Coronary artery (tissue), 2 donors: ENCODE measurements around the gene QSER1.
"Not testable (repeated sequence)": the region's sequence is repeated elsewhere in the genome, so short reads cannot be mapped to it uniquely, and the experiment has no call there.

ENCODE experiments used
- DNase-seq: peaks from one replicate; pipeline ENCODE4 v3.0.0-alpha.2; 2017; ENCODE audit warnings: low spot score
- H3K27ac ChIP-seq, 2 donors: fragments of 200-600 bp; sonication (generic); one replicate each; pipeline ENCODE4 v1.5.1; 2016 to 2019
- H3K4me3 ChIP-seq: fragments of 200-600 bp; sonication (generic); 2 replicates; pipeline ENCODE4 v1.5.1; 2016; ENCODE audit warnings: mild to moderate bottlenecking, moderate library complexity
- CTCF ChIP-seq: fragments of 200-600 bp; sonication (generic); IDR thresholded peaks from one replicate; pipeline ENCODE4 v1.5.1; 2019; ENCODE audit warnings: antibody characterized with exemption

QSER1 gene

GRCh38 chr11:32883421-32883820, 9.2 kb upstream of the QSER1 start:
- DNase-seq, result no peak
- Histone ChIP-seq H3K4me3 (no peak overlapping the region), H3K27ac (no peak overlapping the region)
- TF ChIP-seq CTCF, result no peak

- Histone ChIP-seq H3K4me3 (no peak overlapping the region), H3K27ac (no peak overlapping the region)
- no peak for DNase-seq
- TF ChIP-seq CTCF, result no peak
These were observed 8.6 kb upstream of the QSER1 start for GRCh38 chr11:32884023-32884422.

GRCh38 chr11:32884770-32885384, 7.7 kb upstream of the QSER1 start:
- no peak overlapping the region for H3K27ac ChIP-seq
- H3K4me3 ChIP-seq, result no peak overlapping the region
- TF ChIP-seq CTCF, result no peak
- DNase-seq, result no peak

- TF ChIP-seq CTCF, result no peak
- Histone ChIP-seq H3K4me3 (no peak overlapping the region), H3K27ac (no peak overlapping the region)
- no peak for DNase-seq
These were observed 7.1 kb upstream of the QSER1 start for GRCh38 chr11:32885556-32885955.

GRCh38 chr11:32886180-32886579, 6.4 kb upstream of the QSER1 start:
- no peak for TF ChIP-seq CTCF
- DNase-seq, result no peak
- Histone ChIP-seq H3K4me3 (no peak overlapping the region), H3K27ac (no peak overlapping the region)

GRCh38 chr11:32887707-32888383, 4.8 kb upstream of the QSER1 start:
- H3K27ac ChIP-seq, DNase-seq, H3K4me3 ChIP-seq: not testable (repeated sequence)

- H3K27ac ChIP-seq, H3K4me3 ChIP-seq, DNase-seq: not testable (repeated sequence)
These were observed 4.3 kb upstream of the QSER1 start for GRCh38 chr11:32888384-32888710.

- H3K4me3 ChIP-seq, result no peak overlapping the region
- no peak overlapping the region for H3K27ac ChIP-seq
- DNase-seq, result no peak
- no peak for TF ChIP-seq CTCF
These were observed 3.8 kb upstream of the QSER1 start for GRCh38 chr11:32888805-32889204.
